ENCODE data around the gene RBM6. TPM values are rescaled to one million over a fixed set of nuclear protein-coding genes. Genes with fewer than 3 reads are reported as not detected.

Gene RBM6
- total RNA-seq, 1 experiment from 2014 or later, result 90.7 TPM

DNA sequence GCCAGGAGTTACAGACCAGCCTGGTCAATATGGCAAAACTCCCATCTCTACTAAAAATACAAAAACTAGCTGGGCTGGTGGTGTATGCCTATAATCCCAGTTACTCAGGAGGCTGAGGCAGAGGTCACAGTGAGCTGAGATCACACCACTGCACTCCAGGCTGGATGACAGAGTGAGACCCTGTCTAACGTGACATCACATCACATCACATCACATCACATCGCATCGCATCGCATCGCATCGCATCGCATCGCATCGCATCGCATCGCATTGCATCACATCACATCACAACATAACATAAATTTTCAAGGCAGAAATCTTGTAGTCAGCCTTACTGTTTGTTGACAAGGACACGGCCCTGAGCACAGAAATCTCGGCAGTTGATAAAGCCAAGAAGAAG, 44.4 kb downstream of the RBM6 start:
- Histone ChIP-seq H3K23me2 (ENCODE audit: insufficient read length, low read depth, low read length, poor library complexity, severe bottlenecking) (no peaks in the 10 kb centered on the region), H3K79me1 (ENCODE audit: insufficient read depth, low read depth, low read length, poor library complexity, severe bottlenecking) (no peaks in the 10 kb centered on the region), H3K4ac (ENCODE audit: low read depth, low read length) (no peak overlapping the region), H3K18ac (ENCODE audit: insufficient read length, low read depth, low read length) (no peak overlapping the region), H2AK5ac (ENCODE audit: insufficient read length, low read length) (no peak overlapping the region), H2BK120ac (ENCODE audit: low read depth, low read length, poor library complexity, severe bottlenecking) (no peak overlapping the region), H3T11ph (ENCODE audit: low read length) (no peak overlapping the region), H2BK15ac (ENCODE audit: low read depth, low read length) (no peak overlapping the region), H3K4me1 (ENCODE audit: insufficient read depth, low read length) (no peaks in the 10 kb centered on the region), H3K79me2 (ENCODE audit: insufficient read depth, low read length) (no peaks in the 10 kb centered on the region), H3K9ac (ENCODE audit: extremely low read depth, insufficient read length, low read length) (no peak overlapping the region), H3K14ac (ENCODE audit: insufficient read depth, low read length) (no peak overlapping the region), H4K20me1 (ENCODE audit: control insufficient read depth, insufficient read depth, insufficient read length) (no peaks in the 10 kb centered on the region), H3K27me3 (ENCODE audit: insufficient read depth, low read length) (no peaks in the 10 kb centered on the region), H3K23ac (ENCODE audit: insufficient read length, low read depth, low read length) (no peak overlapping the region), H3K4me2 (ENCODE audit: insufficient read depth, insufficient read length, low read length) (no peak overlapping the region), H2AFZ (ENCODE audit: low read length) (no peak overlapping the region), H2BK12ac (ENCODE audit: insufficient read length, low read depth, low read length) (no peak overlapping the region), H4K91ac (ENCODE audit: insufficient read length, low read depth, low read length) (no peak overlapping the region), H4K5ac (ENCODE audit: insufficient read length, low read depth, low read length) (no peak overlapping the region), H3K9me3 (ENCODE audit: control insufficient read depth, low read depth, low read length) (no peaks in the 10 kb centered on the region), H2BK20ac (ENCODE audit: low read depth, low read length, poor library complexity, severe bottlenecking) (no peak overlapping the region), H2BK5ac (ENCODE audit: insufficient read length, low read length) (no peak overlapping the region), H4K8ac (replicated peaks; ENCODE audit: insufficient read length, low read depth, low read length) (no peak overlapping the region), H3K56ac (ENCODE audit: insufficient read length, low read depth, low read length) (no peak overlapping the region), H3K27ac (ENCODE audit: insufficient read length, low read depth, low read length) (no peak overlapping the region)
- H3K4me1 Mint-ChIP-seq, result no peaks in the 10 kb centered on the region
- H3K4me3 Mint-ChIP-seq, result no peak overlapping the region
- no peaks in the 10 kb centered on the region for H3K9me3 Mint-ChIP-seq
- H3K27me3 Mint-ChIP-seq (ENCODE audit: low read depth), result no peaks in the 10 kb centered on the region
- peaks cover 3 to 18% (median 5%) of the 10 kb centered on the region in 3 experiments; a peak in 6 of 7 replicates for H3K36me3 Mint-ChIP-seq (ENCODE audit: insufficient read depth in 1 of 3, low read depth in 3 of 3)
- no CpG with 5 or more reads among the region's 13 CpGs for WGBS (ENCODE audit: extremely low coverage, insufficient read length, low lambda C conversion rate)
- H3K27ac Mint-ChIP-seq, result peak overlapping the region; percentile 28 to 54 (median 50); a peak in 5 of 7 replicates
- DNase-seq, result no peak
- TF ChIP-seq, protein P1, sequence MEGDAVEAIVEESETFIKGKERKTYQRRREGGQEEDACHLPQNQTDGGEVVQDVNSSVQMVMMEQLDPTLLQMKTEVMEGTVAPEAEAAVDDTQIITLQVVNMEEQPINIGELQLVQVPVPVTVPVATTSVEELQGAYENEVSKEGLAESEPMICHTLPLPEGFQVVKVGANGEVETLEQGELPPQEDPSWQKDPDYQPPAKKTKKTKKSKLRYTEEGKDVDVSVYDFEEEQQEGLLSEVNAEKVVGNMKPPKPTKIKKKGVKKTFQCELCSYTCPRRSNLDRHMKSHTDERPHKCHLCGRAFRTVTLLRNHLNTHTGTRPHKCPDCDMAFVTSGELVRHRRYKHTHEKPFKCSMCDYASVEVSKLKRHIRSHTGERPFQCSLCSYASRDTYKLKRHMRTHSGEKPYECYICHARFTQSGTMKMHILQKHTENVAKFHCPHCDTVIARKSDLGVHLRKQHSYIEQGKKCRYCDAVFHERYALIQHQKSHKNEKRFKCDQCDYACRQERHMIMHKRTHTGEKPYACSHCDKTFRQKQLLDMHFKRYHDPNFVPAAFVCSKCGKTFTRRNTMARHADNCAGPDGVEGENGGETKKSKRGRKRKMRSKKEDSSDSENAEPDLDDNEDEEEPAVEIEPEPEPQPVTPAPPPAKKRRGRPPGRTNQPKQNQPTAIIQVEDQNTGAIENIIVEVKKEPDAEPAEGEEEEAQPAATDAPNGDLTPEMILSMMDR (conservative IDR thresholded peaks at IDR 0.05), result no peak
